HEK293 (cell line): ENCODE results near the gene FAM124B.

Experiments
- CTCF ChIP-seq: fragments of 450-650 bp; formaldehyde crosslinking; IDR thresholded peaks from 2 replicates; pipeline ENCODE4 v1.5.1; 2016; ENCODE audit warnings: missing biosample characterization, missing genetic modification characterization
- ZBTB21 ChIP-seq: fragments of 450-650 bp; formaldehyde crosslinking; IDR thresholded peaks from 2 replicates; pipeline ENCODE4 v1.5.1; 2017; ENCODE audit warnings: missing biosample characterization, missing genetic modification characterization
- ZNF580 ChIP-seq: fragments of 450-650 bp; formaldehyde crosslinking; IDR thresholded peaks from 2 replicates; pipeline ENCODE4 v1.5.1; 2016; ENCODE audit warnings: missing biosample characterization, missing genetic modification characterization
- TF ChIP-seq, protein P1 (sequence below): fragments of 450-650 bp; formaldehyde crosslinking; IDR thresholded peaks from 2 replicates; pipeline ENCODE4 v1.5.1; 2016; ENCODE audit warnings: missing biosample characterization, missing genetic modification characterization

GRCh38 chr2:224357098-224357901 is 44.6 kb downstream of the FAM124B start:
- TF ChIP-seq ZNF580 (tag by site-specific recombination) (no peak), CTCF (tag by site-specific recombination) (peak; percentile 50; the same call in 1 of the 2 replicates), ZBTB21 (tag by site-specific recombination) (no peak)
- TF ChIP-seq, protein P1, sequence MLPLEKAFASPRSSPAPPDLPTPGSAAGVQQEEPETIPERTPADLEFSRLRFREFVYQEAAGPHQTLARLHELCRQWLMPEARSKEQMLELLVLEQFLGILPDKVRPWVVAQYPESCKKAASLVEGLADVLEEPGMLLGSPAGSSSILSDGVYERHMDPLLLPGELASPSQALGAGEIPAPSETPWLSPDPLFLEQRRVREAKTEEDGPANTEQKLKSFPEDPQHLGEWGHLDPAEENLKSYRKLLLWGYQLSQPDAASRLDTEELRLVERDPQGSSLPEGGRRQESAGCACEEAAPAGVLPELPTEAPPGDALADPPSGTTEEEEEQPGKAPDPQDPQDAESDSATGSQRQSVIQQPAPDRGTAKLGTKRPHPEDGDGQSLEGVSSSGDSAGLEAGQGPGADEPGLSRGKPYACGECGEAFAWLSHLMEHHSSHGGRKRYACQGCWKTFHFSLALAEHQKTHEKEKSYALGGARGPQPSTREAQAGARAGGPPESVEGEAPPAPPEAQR = no peak
